ENCODE measurements around the gene NCOA7. TPM values are rescaled to one million over a fixed set of nuclear protein-coding genes. Genes with fewer than 3 reads are reported as not detected.
"Not testable (repeated sequence)": the region's sequence is repeated elsewhere in the genome, so short reads cannot be mapped to it uniquely, and the experiment has no call there.

The NCOA7 gene
- polyA plus RNA-seq, 1 of the 3 experiments (the other 2 are of a cell fraction): 16.3 TPM

DNA sequence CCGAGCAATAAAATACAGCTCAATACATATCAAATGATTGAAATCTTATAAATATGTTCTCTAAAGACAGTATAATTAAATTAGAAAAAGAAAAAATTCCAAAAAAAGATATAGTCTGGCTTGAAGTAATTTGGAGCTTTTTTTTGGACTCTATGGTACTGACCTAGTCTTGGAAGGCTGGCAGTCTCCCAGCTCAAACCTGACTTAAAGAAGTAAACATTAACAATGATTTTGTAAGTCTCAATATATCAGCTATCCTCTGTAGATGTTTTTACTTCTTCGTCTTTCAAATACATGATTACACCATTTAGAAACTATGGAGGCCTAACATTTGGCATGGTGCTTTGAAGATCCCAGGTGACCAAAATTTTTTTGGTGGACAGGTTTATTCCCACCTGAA is 180.0 kb downstream of the NCOA7 start:
- Histone ChIP-seq H3K4me2 (no peak overlapping the region), H3K36me3 (replicated peaks in 1 of 2; ENCODE audit: control insufficient read depth in 1 of 2, insufficient read depth in 2 of 2, low read length in 1 of 2) (peaks cover 6 to 17% of the 10 kb centered on the region in 2 experiments), H3K79me2 (ENCODE audit: insufficient read depth) (no peaks in the 10 kb centered on the region; the same call in 1 of the 2 replicates), H3F3A (replicated peaks; ENCODE audit: insufficient read depth) (no peaks in the 10 kb centered on the region), H3K27ac (ENCODE audit: low read depth in 2 of 2, low read length in 1 of 2) (no peak overlapping the region), H3K27me3 (ENCODE audit: insufficient read depth) (no peaks in the 10 kb centered on the region), H2AFZ (ENCODE audit: low read depth) (no peak overlapping the region), H4K20me1 (ENCODE audit: insufficient read depth) (no peaks in the 10 kb centered on the region), H3K9me2 (no peaks in the 10 kb centered on the region), H3K9me3 (no peaks in the 10 kb centered on the region), H3K9ac (no peak overlapping the region), H3K4me3 (ENCODE audit: low read depth in 2 of 2, low read length in 1 of 2) (no peak overlapping the region), H3K4me1 (ENCODE audit: control insufficient read depth in 1 of 2, insufficient read depth in 2 of 2, low read depth in 1 of 2, low read length in 1 of 2) (no peaks in the 10 kb centered on the region)
- 93% methylated on average over 2 of the region's 2 CpGs for WGBS (ENCODE audit: low lambda C conversion rate)
- DNase-seq: no peak
- ChIA-PET CTCF (interaction anchor here (0.9 to 2.3 kb wide), 8 partner anchors 13 to 659 kb away, joined by 3 to 12 read pairs (median 4); partner anchors contain the start of gene HINT3), POLR2A (interaction anchor here (0.8 to 1.0 kb wide), 2 partner anchors 15 to 180 kb away, joined by 3 read pairs; partner anchors contain the start of gene NCOA7)
- TF ChIP-seq, protein P1, sequence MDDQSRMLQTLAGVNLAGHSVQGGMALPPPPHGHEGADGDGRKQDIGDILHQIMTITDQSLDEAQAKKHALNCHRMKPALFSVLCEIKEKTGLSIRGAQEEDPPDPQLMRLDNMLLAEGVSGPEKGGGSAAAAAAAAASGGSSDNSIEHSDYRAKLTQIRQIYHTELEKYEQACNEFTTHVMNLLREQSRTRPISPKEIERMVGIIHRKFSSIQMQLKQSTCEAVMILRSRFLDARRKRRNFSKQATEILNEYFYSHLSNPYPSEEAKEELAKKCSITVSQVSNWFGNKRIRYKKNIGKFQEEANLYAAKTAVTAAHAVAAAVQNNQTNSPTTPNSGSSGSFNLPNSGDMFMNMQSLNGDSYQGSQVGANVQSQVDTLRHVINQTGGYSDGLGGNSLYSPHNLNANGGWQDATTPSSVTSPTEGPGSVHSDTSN (IDR thresholded peaks at IDR 0.05): no peak
- TF ChIP-seq RXRA (IDR thresholded peaks at IDR 0.05; ENCODE audit: borderline replicate concordance, low read depth): no peak
- TF ChIP-seq EP300 (IDR thresholded peaks at IDR 0.05; ENCODE audit: borderline replicate concordance in 1 of 2, low read depth in 1 of 2, low read length in 1 of 2): no peak
- no peak for TF ChIP-seq MXI1 (IDR thresholded peaks at IDR 0.05; ENCODE audit: low read depth, low read length)
- no peak for TF ChIP-seq GABPA (IDR thresholded peaks at IDR 0.05; ENCODE audit: low read depth)
- no peak for TF ChIP-seq GATA2 (CRISPR knock-in tag; IDR thresholded peaks at IDR 0.05)
- no peak for TF ChIP-seq TCF12 (IDR thresholded peaks at IDR 0.05)
- TF ChIP-seq EZH2phosphoT487 (IDR thresholded peaks at IDR 0.05; ENCODE audit: borderline replicate concordance, low read depth): no peak
- TF ChIP-seq, protein P2, sequence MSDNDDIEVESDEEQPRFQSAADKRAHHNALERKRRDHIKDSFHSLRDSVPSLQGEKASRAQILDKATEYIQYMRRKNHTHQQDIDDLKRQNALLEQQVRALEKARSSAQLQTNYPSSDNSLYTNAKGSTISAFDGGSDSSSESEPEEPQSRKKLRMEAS (IDR thresholded peaks at IDR 0.05; ENCODE audit: low read depth): no peak
- TF ChIP-seq, protein P3, sequence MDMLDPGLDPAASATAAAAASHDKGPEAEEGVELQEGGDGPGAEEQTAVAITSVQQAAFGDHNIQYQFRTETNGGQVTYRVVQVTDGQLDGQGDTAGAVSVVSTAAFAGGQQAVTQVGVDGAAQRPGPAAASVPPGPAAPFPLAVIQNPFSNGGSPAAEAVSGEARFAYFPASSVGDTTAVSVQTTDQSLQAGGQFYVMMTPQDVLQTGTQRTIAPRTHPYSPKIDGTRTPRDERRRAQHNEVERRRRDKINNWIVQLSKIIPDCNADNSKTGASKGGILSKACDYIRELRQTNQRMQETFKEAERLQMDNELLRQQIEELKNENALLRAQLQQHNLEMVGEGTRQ (IDR thresholded peaks at IDR 0.05; ENCODE audit: borderline replicate concordance, low read depth, low read length): no peak
- TF ChIP-seq MEF2A (IDR thresholded peaks at IDR 0.05; ENCODE audit: borderline replicate concordance, low read depth): no peak
- TF ChIP-seq ELF1 (IDR thresholded peaks at IDR 0.05): no peak

DNA sequence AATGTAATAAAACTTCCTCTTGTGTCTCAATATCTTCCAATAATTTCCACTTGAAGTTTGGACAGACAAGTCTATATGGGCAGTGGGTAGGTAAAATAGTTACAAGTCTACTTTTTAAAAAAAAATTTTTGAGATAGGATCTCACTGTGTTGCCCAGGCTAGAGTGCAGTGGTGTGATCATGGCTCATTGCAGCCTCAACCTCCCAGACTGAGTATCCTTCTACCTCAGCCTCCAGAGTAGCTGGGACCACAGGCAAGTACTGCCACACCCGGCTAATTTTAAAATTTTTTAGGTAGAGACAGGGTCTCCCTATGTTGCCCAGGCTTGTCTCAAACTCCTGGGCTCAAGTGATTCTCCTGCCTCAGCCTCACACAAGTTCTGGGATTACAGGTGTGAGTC is 181.7 kb downstream of the NCOA7 start:
- H3F3A ChIP-seq (replicated peaks; ENCODE audit: insufficient read depth); H3K27ac ChIP-seq (ENCODE audit: low read depth in 2 of 2, low read length in 1 of 2); H3K79me2 ChIP-seq (ENCODE audit: insufficient read depth); H3K9me3 ChIP-seq; H4K20me1 ChIP-seq (ENCODE audit: insufficient read depth); H3K4me1 ChIP-seq (ENCODE audit: control insufficient read depth in 1 of 2, insufficient read depth in 2 of 2, low read depth in 1 of 2, low read length in 1 of 2); H3K4me2 ChIP-seq; H3K9me2 ChIP-seq; POLR2A ChIA-PET; H3K4me3 ChIP-seq (ENCODE audit: low read depth in 2 of 2, low read length in 1 of 2); H3K9ac ChIP-seq; DNase-seq; H2AFZ ChIP-seq (ENCODE audit: low read depth); H3K27me3 ChIP-seq (ENCODE audit: insufficient read depth): not testable (repeated sequence)
- WGBS (ENCODE audit: low lambda C conversion rate): 100% methylated on average over 1 of the region's 1 CpG
- peaks cover 6 to 21% of the 10 kb centered on the region in 2 experiments for H3K36me3 ChIP-seq (replicated peaks in 1 of 2; ENCODE audit: control insufficient read depth in 1 of 2, insufficient read depth in 2 of 2, low read length in 1 of 2)
- CTCF ChIA-PET: interaction anchor here (0.6 to 3.2 kb wide), 6 partner anchors 8 to 194 kb away, joined by 3 to 32 read pairs (median 18); partner anchors contain the start of gene NCOA7

Data from SK-N-SH (cell line).